Raji (cell line): ENCODE measurements around the gene SULT1C2.

ENCODE experiments used
- POLR2A ChIP-seq: IDR thresholded peaks from 2 replicates; pipeline ENCODE4 v1.6.1; 2011; ENCODE audit warnings: low read depth, low read length, control low read depth; ENCODE audit not compliant: insufficient read depth

Gene SULT1C2

DNA sequence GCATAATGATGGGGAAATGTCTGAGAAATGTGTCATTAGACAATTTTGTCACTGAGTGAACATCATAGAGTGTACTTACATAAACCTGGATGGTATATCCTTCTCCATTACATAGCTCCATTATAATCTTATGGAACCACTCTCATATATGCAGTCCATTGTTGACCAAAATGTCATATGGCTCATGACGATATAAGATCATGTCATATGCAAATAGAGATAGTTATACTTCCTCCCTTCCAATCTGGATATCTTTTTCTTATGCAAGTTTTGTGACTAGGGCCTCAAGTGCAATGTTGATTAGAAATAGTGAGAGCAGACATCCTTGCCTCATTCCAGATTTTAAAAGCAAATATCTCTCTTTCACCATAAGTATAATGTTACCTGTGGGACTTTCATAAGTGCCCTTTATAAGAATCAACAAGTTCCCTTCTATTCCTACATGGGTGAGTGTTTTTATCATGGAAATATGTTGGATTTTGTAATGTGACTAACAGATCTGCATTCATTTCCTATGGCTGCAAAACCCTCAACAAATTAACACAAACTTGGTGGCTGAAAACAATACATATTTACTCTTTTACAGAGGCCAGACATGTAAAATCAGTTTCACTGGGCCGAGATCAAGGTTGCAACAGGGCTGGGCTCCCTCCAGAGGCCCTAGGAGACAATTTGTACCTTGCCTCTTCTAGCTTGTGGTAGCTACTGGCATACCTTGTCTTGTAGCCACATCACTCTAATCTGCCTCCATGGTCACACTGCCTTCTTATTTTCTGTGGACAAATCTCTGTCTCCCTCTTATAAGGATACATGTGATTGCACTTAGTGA lies 67.4 kb downstream of the SULT1C2 start:
- TF ChIP-seq POLR2A = no peak
